KOPT-K1 (cell line): Measurements from ENCODE around the gene PROZ.

Experiments used
- H3K27ac ChIP-seq: fragments of 200-600 bp; sonication (generic); 2 replicates; pipeline ENCODE4 v1.5.1; 2016; ENCODE audit warnings: antibody characterized with exemption, mild to moderate bottlenecking, low read depth, low read length; ENCODE audit not compliant: poor library complexity, severe bottlenecking
- H3K36me3 ChIP-seq: fragments of 200-600 bp; sonication (generic); 2 replicates; pipeline ENCODE4 v1.5.1; 2017; ENCODE audit warnings: antibody characterized with exemption, mild to moderate bottlenecking, low read length, moderate library complexity; ENCODE audit not compliant: insufficient read depth
- H3K9me3 ChIP-seq: fragments of 200-600 bp; sonication (generic); 2 replicates; pipeline ENCODE4 v1.5.1; 2017; ENCODE audit warnings: antibody characterized with exemption, low read length, mild to moderate bottlenecking; ENCODE audit not compliant: insufficient read depth, poor library complexity, severe bottlenecking

PROZ gene

GRCh38 chr13:113126265-113127150 lies 31.9 kb upstream of the PROZ start:
- Histone ChIP-seq H3K27ac (no peak overlapping the region), H3K9me3 (no peaks in the 10 kb centered on the region), H3K36me3 (no peaks in the 10 kb centered on the region)

- Histone ChIP-seq H3K9me3 (no peaks in the 10 kb centered on the region), H3K36me3 (no peaks in the 10 kb centered on the region), H3K27ac (no peak overlapping the region)
Measured at GRCh38 chr13:113129480-113129879, 29.0 kb upstream of the PROZ start.

- no peaks in the 10 kb centered on the region for H3K36me3 ChIP-seq
- no peaks in the 10 kb centered on the region for H3K9me3 ChIP-seq
- H3K27ac ChIP-seq = no peak overlapping the region
Measured at GRCh38 chr13:113129921-113130750, 28.3 kb upstream of the PROZ start.

GRCh38 chr13:113135281-113135760 lies 23.1 kb upstream of the PROZ start:
- H3K36me3 ChIP-seq = no peaks in the 10 kb centered on the region
- no peaks in the 10 kb centered on the region for H3K9me3 ChIP-seq

GRCh38 chr13:113137691-113138298 lies 20.7 kb upstream of the PROZ start:
- Histone ChIP-seq H3K36me3 (no peaks in the 10 kb centered on the region), H3K9me3 (no peaks in the 10 kb centered on the region), H3K27ac (no peak overlapping the region)

More at GRCh38 chr13:113135281-113135760, 23.1 kb upstream of the PROZ start:
- no peak overlapping the region for H3K27ac ChIP-seq

- Histone ChIP-seq H3K36me3 (no peaks in the 10 kb centered on the region), H3K9me3 (no peaks in the 10 kb centered on the region), H3K27ac (no peak overlapping the region)
Measured at GRCh38 chr13:113138792-113139551, 19.5 kb upstream of the PROZ start.

GRCh38 chr13:113139577-113139976 lies 18.9 kb upstream of the PROZ start:
- Histone ChIP-seq H3K9me3 (no peaks in the 10 kb centered on the region), H3K36me3 (no peaks in the 10 kb centered on the region), H3K27ac (no peak overlapping the region)

GRCh38 chr13:113140677-113141600 lies 17.5 kb upstream of the PROZ start:
- Histone ChIP-seq H3K27ac (no peak overlapping the region), H3K36me3 (no peaks in the 10 kb centered on the region), H3K9me3 (no peaks in the 10 kb centered on the region)

- H3K36me3 ChIP-seq = no peaks in the 10 kb centered on the region
- no peak overlapping the region for H3K27ac ChIP-seq
- H3K9me3 ChIP-seq = no peaks in the 10 kb centered on the region
Measured at GRCh38 chr13:113141601-113141970, 16.9 kb upstream of the PROZ start.

GRCh38 chr13:113142876-113143275 lies 15.6 kb upstream of the PROZ start:
- Histone ChIP-seq H3K27ac (no peak overlapping the region), H3K36me3 (no peaks in the 10 kb centered on the region)

GRCh38 chr13:113143466-113144254 lies 14.8 kb upstream of the PROZ start:
- no peak overlapping the region for H3K27ac ChIP-seq
- no peaks in the 10 kb centered on the region for H3K9me3 ChIP-seq
- H3K36me3 ChIP-seq = no peaks in the 10 kb centered on the region

More at GRCh38 chr13:113142876-113143275, 15.6 kb upstream of the PROZ start:
- H3K9me3 ChIP-seq = no peaks in the 10 kb centered on the region

- Histone ChIP-seq H3K36me3 (no peaks in the 10 kb centered on the region), H3K9me3 (no peaks in the 10 kb centered on the region), H3K27ac (no peak overlapping the region)
Measured at GRCh38 chr13:113144255-113144629, 14.2 kb upstream of the PROZ start.

GRCh38 chr13:113145496-113145895 lies 13.0 kb upstream of the PROZ start:
- H3K27ac ChIP-seq = no peak overlapping the region
- no peaks in the 10 kb centered on the region for H3K36me3 ChIP-seq
- H3K9me3 ChIP-seq = no peaks in the 10 kb centered on the region
